Body of pancreas (tissue), 4 donors: Measurements from ENCODE around the gene ADAMTS13. TPM values are rescaled to one million over a fixed set of nuclear protein-coding genes. Genes with fewer than 3 reads are reported as not detected.

Experiments used
- ATAC-seq: fragments of 150-250 bp; one replicate; pipeline ENCODE4 v1.9.1; 2016
- DNase-seq, 4 donors: peaks; one replicate each; pipeline ENCODE4 v3.0.0-alpha.2; 2019
- H3K27ac ChIP-seq, 4 donors: fragments of 200-600 bp; sonication (generic); 1 replicate in 3 of 4; 2 replicates in 1 of 4; pipeline versions ENCODE4 v1.5.1 to v1.6.1; 2016 to 2019; ENCODE audit warnings: mild to moderate bottlenecking in 1 of 4, mixed read lengths in 1 of 4, moderate library complexity in 1 of 4
- H3K27me3 ChIP-seq, 2 donors: fragments of 200-600 bp; sonication (generic); one replicate each; pipeline ENCODE4 v1.6.0; 2016; ENCODE audit warnings: mild to moderate bottlenecking in 1 of 2
- H3K36me3 ChIP-seq, 2 donors: fragments of 200-600 bp; sonication (generic); replicated peaks in 1 of 2; 2 replicates each; pipeline ENCODE4 v1.5.1; 2016; ENCODE audit warnings: low read depth in 2 of 2; ENCODE audit not compliant: insufficient read depth in 1 of 2
- H3K4me1 ChIP-seq: fragments of 200-600 bp; sonication (generic); one replicate; pipeline ENCODE4 v1.6.0; 2016
- H3K4me3 ChIP-seq, 2 donors: fragments of 200-600 bp; sonication (generic); 1 replicate in 1 of 2; 2 replicates in 1 of 2; pipeline ENCODE4 v1.5.1; 2016 to 2019
- H3K9me3 ChIP-seq, 3 donors: fragments of 200-600 bp; sonication (generic); 1 replicate in 2 of 3; 2 replicates in 1 of 3; pipeline ENCODE4 v1.5.1; 2016
- CTCF ChIP-seq, 7 experiments: fragments of 450-650 bp in 4 of 7; fragments of 200-600 bp in 3 of 7; sonication (generic) in 3 of 7; IDR thresholded peaks; one replicate each; pipeline ENCODE4 v1.5.1; 2016 to 2019; ENCODE audit warnings: antibody characterized with exemption in 7 of 7
- POLR2A ChIP-seq, 3 donors: fragments of 450-650 bp; IDR thresholded peaks; one replicate each; pipeline ENCODE4 v1.6.1; 2016; ENCODE audit warnings: antibody characterized with exemption in 3 of 3, mild to moderate bottlenecking in 2 of 3
- WGBS, 2 donors: methylation state at CpG; one replicate each; pipeline ENCODE4 v1.1.5; 2017; 5-methylcytosine and 5-hydroxymethylcytosine counted together
- intact Hi-C: fragments of 100-400 bp; cut with DNase I; formaldehyde crosslinking; loops from one replicate; pipeline ENCODE4 v1.15.1; 2023
- total RNA-seq, 2 donors: library from RNA; depleted of rRNA; stranded (reverse); fragments of >200 nt; gene quantifications; one replicate each; pipeline ENCODE4 v1.1.0, GENCODE V29; 2016

Gene ADAMTS13
- total RNA-seq, 2 donors from 2014 or later, result 2.3 to 5.6 TPM

- Histone ChIP-seq H3K36me3 (no peaks in the 10 kb centered on the region), H3K27me3 (no peaks in the 10 kb centered on the region), H3K4me3 (no peak overlapping the region), H3K4me1 (peaks cover 4% of the 10 kb centered on the region), H3K27ac (no peak overlapping the region), H3K9me3 (no peaks in the 10 kb centered on the region)
- ATAC-seq (no peak), DNase-seq (no peak)
- WGBS, 2 donors, result 50 to 57% methylated on average over 9 to 10 of the region's 10 CpGs
- no peak for TF ChIP-seq POLR2A (IDR thresholded peaks at IDR 0.05)
- no peak for TF ChIP-seq CTCF (IDR thresholded peaks at IDR 0.05)
- intact Hi-C loops, result no loop called here
These were observed 5.6 kb downstream of the ADAMTS13 start for GRCh38 chr9:133427658-133428348.

- ATAC-seq (peak; percentile 71), DNase-seq (peak in 3 of 4 donors; percentile 36 to 52 (median 41))
- Histone ChIP-seq H3K4me3 (no peak overlapping the region), H3K36me3 (no peaks in the 10 kb centered on the region), H3K27ac (no peak overlapping the region), H3K9me3 (no peaks in the 10 kb centered on the region), H3K27me3 (no peaks in the 10 kb centered on the region), H3K4me1 (peaks cover 4% of the 10 kb centered on the region)
- TF ChIP-seq CTCF (IDR thresholded peaks at IDR 0.05) (peak in 1 of 7 experiments; percentile 2), POLR2A (IDR thresholded peaks at IDR 0.05) (no peak)
- intact Hi-C loops, result no loop called here
- WGBS, 2 donors, result 2 to 3% methylated on average over 15 to 40 of the region's 57 CpGs
These were observed 6.5 kb downstream of the ADAMTS13 start for GRCh38 chr9:133428617-133429101.

GRCh38 chr9:133429214-133429613 lies 7.0 kb downstream of the ADAMTS13 start:
- 21 to 25% methylated on average over 10 to 11 of the region's 18 CpGs for WGBS, 2 donors
- peaks cover 4% of the 10 kb centered on the region for H3K4me1 ChIP-seq
- DNase-seq, result no peak
- H3K27me3 ChIP-seq, result no peaks in the 10 kb centered on the region
- no peaks in the 10 kb centered on the region for H3K36me3 ChIP-seq
- no peaks in the 10 kb centered on the region for H3K9me3 ChIP-seq
- no peak overlapping the region for H3K4me3 ChIP-seq
- H3K27ac ChIP-seq, result no peak overlapping the region
- no peak for TF ChIP-seq CTCF (IDR thresholded peaks at IDR 0.05)
- no peak for TF ChIP-seq POLR2A (IDR thresholded peaks at IDR 0.05)
- peak; percentile 5 for ATAC-seq
- intact Hi-C loops, result no loop called here

GRCh38 chr9:133429641-133430161 lies 7.5 kb downstream of the ADAMTS13 start:
- no peaks in the 10 kb centered on the region for H3K27me3 ChIP-seq
- ATAC-seq, result peak; percentile 49
- intact Hi-C loops, result no loop called here
- DNase-seq, result peak in 3 of 4 donors; percentile 28 to 50 (median 39)
- H3K4me3 ChIP-seq, result no peak overlapping the region
- no peaks in the 10 kb centered on the region for H3K9me3 ChIP-seq
- peaks cover 4% of the 10 kb centered on the region for H3K4me1 ChIP-seq
- no peaks in the 10 kb centered on the region for H3K36me3 ChIP-seq
- H3K27ac ChIP-seq, result no peak overlapping the region
- 44 to 49% methylated on average over 19 to 41 of the region's 49 CpGs for WGBS, 2 donors
- TF ChIP-seq CTCF (IDR thresholded peaks at IDR 0.05), result peak in 5 of 7 experiments; percentile 8 to 36 (median 20)
- no peak for TF ChIP-seq POLR2A (IDR thresholded peaks at IDR 0.05)
